Measurements from ENCODE around the gene GBA2.

- TF ChIP-seq EGR1 (IDR thresholded peaks at IDR 0.05), result no peak
- TF ChIP-seq USF1 (IDR thresholded peaks at IDR 0.05), result no peak
- TF ChIP-seq EP300 (IDR thresholded peaks at IDR 0.05; ENCODE audit: borderline replicate concordance), result no peak
- TF ChIP-seq NFIC (IDR thresholded peaks at IDR 0.05), result no peak
- TF ChIP-seq REST (IDR thresholded peaks at IDR 0.05; ENCODE audit: low read depth), result no peak
- TF ChIP-seq YY1 (IDR thresholded peaks at IDR 0.05; ENCODE audit: low read depth), result no peak
- no peak for TF ChIP-seq MAX (IDR thresholded peaks at IDR 0.05)
- no peak for TF ChIP-seq TAF1 (IDR thresholded peaks at IDR 0.05; ENCODE audit: low read depth)
Measured at GRCh38 chr9:35741740-35742139, 7.3 kb downstream of the GBA2 start.
